ENCODE results near the gene ZNF182. TPM values are rescaled to one million over a fixed set of nuclear protein-coding genes. Genes with fewer than 3 reads are reported as not detected.
"Not testable (repeated sequence)": the region's sequence is repeated elsewhere in the genome, so short reads cannot be mapped to it uniquely, and the experiment has no call there.

The ZNF182 gene
- total and polyA plus RNA-seq, 2 experiments from 2014 or later: 6.2 to 7.1 TPM

DNA sequence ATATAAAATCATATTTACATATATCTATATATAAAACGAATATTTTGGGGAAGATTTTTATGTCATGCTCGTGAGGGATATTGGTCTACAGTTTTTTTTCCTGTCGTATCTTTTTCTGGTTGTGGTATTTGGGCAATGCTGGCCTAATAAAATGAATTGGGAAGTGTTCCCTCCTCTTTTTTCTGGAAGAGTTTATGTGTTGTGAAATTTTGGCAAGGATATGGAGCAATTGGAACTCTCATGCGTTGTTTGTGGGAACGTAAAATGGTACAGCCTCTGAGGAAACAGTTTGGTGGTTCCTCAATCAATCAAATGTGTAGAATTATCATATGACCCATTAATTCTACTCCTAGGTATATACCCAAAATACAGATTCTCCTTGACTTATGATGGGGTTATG lies 69.8 kb downstream of the ZNF182 start (continued):
- TF ChIP-seq, protein P1, sequence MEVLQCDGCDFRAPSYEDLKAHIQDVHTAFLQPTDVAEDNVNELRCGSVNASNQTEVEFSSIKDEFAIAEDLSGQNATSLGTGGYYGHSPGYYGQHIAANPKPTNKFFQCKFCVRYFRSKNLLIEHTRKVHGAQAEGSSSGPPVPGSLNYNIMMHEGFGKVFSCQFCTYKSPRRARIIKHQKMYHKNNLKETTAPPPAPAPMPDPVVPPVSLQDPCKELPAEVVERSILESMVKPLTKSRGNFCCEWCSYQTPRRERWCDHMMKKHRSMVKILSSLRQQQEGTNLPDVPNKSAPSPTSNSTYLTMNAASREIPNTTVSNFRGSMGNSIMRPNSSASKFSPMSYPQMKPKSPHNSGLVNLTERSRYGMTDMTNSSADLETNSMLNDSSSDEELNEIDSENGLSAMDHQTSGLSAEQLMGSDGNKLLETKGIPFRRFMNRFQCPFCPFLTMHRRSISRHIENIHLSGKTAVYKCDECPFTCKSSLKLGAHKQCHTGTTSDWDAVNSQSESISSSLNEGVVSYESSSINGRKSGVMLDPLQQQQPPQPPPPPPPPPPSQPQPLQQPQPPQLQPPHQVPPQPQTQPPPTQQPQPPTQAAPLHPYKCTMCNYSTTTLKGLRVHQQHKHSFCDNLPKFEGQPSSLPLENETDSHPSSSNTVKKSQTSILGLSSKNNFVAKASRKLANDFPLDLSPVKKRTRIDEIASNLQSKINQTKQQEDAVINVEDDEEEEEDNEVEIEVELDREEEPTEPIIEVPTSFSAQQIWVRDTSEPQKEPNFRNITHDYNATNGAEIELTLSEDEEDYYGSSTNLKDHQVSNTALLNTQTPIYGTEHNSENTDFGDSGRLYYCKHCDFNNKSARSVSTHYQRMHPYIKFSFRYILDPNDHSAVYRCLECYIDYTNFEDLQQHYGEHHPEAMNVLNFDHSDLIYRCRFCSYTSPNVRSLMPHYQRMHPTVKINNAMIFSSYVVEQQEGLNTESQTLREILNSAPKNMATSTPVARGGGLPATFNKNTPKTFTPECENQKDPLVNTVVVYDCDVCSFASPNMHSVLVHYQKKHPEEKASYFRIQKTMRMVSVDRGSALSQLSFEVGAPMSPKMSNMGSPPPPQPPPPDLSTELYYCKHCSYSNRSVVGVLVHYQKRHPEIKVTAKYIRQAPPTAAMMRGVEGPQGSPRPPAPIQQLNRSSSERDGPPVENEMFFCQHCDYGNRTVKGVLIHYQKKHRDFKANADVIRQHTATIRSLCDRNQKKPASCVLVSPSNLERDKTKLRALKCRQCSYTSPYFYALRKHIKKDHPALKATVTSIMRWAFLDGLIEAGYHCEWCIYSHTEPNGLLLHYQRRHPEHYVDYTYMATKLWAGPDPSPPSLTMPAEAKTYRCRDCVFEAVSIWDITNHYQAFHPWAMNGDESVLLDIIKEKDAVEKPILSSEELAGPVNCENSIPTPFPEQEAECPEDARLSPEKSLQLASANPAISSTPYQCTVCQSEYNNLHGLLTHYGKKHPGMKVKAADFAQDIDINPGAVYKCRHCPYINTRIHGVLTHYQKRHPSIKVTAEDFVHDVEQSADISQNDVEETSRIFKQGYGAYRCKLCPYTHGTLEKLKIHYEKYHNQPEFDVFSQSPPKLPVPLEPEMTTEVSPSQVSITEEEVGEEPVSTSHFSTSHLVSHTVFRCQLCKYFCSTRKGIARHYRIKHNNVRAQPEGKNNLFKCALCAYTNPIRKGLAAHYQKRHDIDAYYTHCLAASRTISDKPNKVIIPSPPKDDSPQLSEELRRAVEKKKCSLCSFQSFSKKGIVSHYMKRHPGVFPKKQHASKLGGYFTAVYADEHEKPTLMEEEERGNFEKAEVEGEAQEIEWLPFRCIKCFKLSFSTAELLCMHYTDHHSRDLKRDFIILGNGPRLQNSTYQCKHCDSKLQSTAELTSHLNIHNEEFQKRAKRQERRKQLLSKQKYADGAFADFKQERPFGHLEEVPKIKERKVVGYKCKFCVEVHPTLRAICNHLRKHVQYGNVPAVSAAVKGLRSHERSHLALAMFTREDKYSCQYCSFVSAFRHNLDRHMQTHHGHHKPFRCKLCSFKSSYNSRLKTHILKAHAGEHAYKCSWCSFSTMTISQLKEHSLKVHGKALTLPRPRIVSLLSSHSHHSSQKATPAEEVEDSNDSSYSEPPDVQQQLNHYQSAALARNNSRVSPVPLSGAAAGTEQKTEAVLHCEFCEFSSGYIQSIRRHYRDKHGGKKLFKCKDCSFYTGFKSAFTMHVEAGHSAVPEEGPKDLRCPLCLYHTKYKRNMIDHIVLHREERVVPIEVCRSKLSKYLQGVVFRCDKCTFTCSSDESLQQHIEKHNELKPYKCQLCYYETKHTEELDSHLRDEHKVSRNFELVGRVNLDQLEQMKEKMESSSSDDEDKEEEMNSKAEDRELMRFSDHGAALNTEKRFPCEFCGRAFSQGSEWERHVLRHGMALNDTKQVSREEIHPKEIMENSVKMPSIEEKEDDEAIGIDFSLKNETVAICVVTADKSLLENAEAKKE (CRISPR knock-in tag; IDR thresholded peaks at IDR 0.05): no peak
- TF ChIP-seq, protein P2, sequence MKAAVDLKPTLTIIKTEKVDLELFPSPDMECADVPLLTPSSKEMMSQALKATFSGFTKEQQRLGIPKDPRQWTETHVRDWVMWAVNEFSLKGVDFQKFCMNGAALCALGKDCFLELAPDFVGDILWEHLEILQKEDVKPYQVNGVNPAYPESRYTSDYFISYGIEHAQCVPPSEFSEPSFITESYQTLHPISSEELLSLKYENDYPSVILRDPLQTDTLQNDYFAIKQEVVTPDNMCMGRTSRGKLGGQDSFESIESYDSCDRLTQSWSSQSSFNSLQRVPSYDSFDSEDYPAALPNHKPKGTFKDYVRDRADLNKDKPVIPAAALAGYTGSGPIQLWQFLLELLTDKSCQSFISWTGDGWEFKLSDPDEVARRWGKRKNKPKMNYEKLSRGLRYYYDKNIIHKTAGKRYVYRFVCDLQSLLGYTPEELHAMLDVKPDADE (IDR thresholded peaks at IDR 0.05): no peak
- TF ChIP-seq ZNF114 (CRISPR knock-in tag; IDR thresholded peaks at IDR 0.05): no peak

DNA sequence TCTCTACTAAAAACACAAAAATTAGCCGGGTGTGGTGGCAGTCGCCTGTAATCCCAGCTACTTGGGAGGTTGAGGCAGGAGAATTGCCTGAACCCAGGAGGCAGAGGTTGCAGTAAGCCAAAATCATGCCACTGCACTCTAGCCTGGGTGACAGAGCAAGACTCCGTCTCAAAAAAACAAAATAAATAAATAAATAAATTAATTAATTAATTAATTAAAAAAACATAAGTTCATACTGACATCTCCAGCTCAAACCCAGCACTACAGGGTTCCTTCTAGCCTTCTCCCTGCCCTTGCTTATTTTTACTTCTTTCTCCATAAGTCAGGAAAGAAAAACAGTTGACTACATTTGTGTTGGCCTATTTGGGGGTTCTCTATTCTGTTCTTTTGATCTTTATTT lies 71.8 kb downstream of the ZNF182 start:
- not testable (repeated sequence) for H4K20me1 ChIP-seq (replicated peaks; ENCODE audit: insufficient read depth); H3K9me3 Mint-ChIP-seq; H3K4me3 Mint-ChIP-seq; H3K36me3 ChIP-seq (ENCODE audit: insufficient read depth); H3K4me2 ChIP-seq; H3K4me1 ChIP-seq (ENCODE audit: insufficient read depth); H3K9me2 ChIP-seq (ENCODE audit: insufficient read depth); DNase-seq (ENCODE audit: low spot score); H2AFZ ChIP-seq; H3F3A ChIP-seq (replicated peaks; ENCODE audit: low read depth); H3K27ac ChIP-seq (ENCODE audit: low read depth); H3K27ac Mint-ChIP-seq; H3K79me2 ChIP-seq (replicated peaks; ENCODE audit: insufficient read depth); H3K27me3 ChIP-seq (ENCODE audit: insufficient read depth); H3K4me3 ChIP-seq; H3K36me3 Mint-ChIP-seq (ENCODE audit: low read depth); H3K27me3 Mint-ChIP-seq (ENCODE audit: insufficient read depth, low read depth, poor library complexity); ATAC-seq
- H3K4me1 Mint-ChIP-seq: peaks cover 15% of the 10 kb centered on the region

DNA sequence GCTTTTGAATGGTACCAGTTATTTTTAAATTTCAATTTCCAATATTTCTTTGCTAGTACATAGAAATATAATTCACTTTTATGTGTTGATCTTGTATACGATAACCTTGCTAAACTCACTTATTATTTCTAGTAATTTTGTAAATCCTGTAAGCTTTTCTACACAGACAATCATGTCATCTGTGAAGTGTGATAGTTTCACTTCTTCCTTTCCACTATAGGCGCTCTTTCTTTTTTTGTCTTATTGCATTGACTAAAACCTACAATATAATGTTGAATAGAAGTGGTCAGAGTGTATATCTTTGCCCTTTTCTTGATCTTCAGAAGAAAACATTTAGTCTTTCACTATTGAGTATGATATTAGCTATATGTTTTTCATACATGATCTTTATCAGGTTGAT lies 76.6 kb downstream of the ZNF182 start:
- ATAC-seq (no peak), DNase-seq (ENCODE audit: low spot score) (no peak)
- Histone ChIP-seq H3K36me3 (ENCODE audit: insufficient read depth) (no peaks in the 10 kb centered on the region), H3K79me2 (replicated peaks; ENCODE audit: insufficient read depth) (no peaks in the 10 kb centered on the region), H3K27me3 (ENCODE audit: insufficient read depth) (no peaks in the 10 kb centered on the region), H3F3A (replicated peaks; ENCODE audit: low read depth) (no peaks in the 10 kb centered on the region), H2AFZ (no peak overlapping the region), H3K4me2 (no peak overlapping the region), H3K9me2 (ENCODE audit: insufficient read depth) (no peaks in the 10 kb centered on the region), H4K20me1 (replicated peaks; ENCODE audit: insufficient read depth) (no peaks in the 10 kb centered on the region), H3K4me1 (ENCODE audit: insufficient read depth) (no peaks in the 10 kb centered on the region), H3K27ac (ENCODE audit: low read depth) (no peak overlapping the region), H3K4me3 (no peak overlapping the region)
- H3K4me1 Mint-ChIP-seq: no peaks in the 10 kb centered on the region
- H3K4me3 Mint-ChIP-seq: no peak overlapping the region
- no peak for TF ChIP-seq JUNB (IDR thresholded peaks at IDR 0.05; ENCODE audit: unreplicated experiment)
- TF ChIP-seq, protein P3, sequence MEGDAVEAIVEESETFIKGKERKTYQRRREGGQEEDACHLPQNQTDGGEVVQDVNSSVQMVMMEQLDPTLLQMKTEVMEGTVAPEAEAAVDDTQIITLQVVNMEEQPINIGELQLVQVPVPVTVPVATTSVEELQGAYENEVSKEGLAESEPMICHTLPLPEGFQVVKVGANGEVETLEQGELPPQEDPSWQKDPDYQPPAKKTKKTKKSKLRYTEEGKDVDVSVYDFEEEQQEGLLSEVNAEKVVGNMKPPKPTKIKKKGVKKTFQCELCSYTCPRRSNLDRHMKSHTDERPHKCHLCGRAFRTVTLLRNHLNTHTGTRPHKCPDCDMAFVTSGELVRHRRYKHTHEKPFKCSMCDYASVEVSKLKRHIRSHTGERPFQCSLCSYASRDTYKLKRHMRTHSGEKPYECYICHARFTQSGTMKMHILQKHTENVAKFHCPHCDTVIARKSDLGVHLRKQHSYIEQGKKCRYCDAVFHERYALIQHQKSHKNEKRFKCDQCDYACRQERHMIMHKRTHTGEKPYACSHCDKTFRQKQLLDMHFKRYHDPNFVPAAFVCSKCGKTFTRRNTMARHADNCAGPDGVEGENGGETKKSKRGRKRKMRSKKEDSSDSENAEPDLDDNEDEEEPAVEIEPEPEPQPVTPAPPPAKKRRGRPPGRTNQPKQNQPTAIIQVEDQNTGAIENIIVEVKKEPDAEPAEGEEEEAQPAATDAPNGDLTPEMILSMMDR (conservative IDR thresholded peaks at IDR 0.05; ENCODE audit: low read depth in 2 of 2): no peak
- TF ChIP-seq, protein P4, sequence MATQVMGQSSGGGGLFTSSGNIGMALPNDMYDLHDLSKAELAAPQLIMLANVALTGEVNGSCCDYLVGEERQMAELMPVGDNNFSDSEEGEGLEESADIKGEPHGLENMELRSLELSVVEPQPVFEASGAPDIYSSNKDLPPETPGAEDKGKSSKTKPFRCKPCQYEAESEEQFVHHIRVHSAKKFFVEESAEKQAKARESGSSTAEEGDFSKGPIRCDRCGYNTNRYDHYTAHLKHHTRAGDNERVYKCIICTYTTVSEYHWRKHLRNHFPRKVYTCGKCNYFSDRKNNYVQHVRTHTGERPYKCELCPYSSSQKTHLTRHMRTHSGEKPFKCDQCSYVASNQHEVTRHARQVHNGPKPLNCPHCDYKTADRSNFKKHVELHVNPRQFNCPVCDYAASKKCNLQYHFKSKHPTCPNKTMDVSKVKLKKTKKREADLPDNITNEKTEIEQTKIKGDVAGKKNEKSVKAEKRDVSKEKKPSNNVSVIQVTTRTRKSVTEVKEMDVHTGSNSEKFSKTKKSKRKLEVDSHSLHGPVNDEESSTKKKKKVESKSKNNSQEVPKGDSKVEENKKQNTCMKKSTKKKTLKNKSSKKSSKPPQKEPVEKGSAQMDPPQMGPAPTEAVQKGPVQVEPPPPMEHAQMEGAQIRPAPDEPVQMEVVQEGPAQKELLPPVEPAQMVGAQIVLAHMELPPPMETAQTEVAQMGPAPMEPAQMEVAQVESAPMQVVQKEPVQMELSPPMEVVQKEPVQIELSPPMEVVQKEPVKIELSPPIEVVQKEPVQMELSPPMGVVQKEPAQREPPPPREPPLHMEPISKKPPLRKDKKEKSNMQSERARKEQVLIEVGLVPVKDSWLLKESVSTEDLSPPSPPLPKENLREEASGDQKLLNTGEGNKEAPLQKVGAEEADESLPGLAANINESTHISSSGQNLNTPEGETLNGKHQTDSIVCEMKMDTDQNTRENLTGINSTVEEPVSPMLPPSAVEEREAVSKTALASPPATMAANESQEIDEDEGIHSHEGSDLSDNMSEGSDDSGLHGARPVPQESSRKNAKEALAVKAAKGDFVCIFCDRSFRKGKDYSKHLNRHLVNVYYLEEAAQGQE (IDR thresholded peaks at IDR 0.05; ENCODE audit: unreplicated experiment): no peak
- TF ChIP-seq NANOG (IDR thresholded peaks at IDR 0.05; ENCODE audit: borderline replicate concordance): no peak
- H3K27ac Mint-ChIP-seq: no peak overlapping the region
- no peaks in the 10 kb centered on the region for H3K36me3 Mint-ChIP-seq (ENCODE audit: low read depth)
- H3K9me3 Mint-ChIP-seq: no peaks in the 10 kb centered on the region
- no peaks in the 10 kb centered on the region for H3K27me3 Mint-ChIP-seq (ENCODE audit: insufficient read depth, low read depth, poor library complexity)

All from GM23338 (cell line).